Activated CD4-positive, alpha-beta memory T cell treated with anti-CD3 and anti-CD28 coated beads, Interleukin-2, amount 10 ng/mL, durations not matched to agents 7 days and 5 days (primary cell): ENCODE measurements around the gene ATP8A1. TPM values are rescaled to one million over a fixed set of nuclear protein-coding genes. Genes with fewer than 3 reads are reported as not detected.
"Not testable (repeated sequence)": the region's sequence is repeated elsewhere in the genome, so short reads cannot be mapped to it uniquely, and the experiment has no call there.

Experiments used
- CTCF ChIA-PET: fragments of 350-600 bp; sonication (Branson Sonifier 250); formaldehyde crosslinking; loops from one replicate; lab custom pipeline; 2021; ENCODE audit warnings: antibody characterized with exemption, inconsistent platforms; lab: Charles Lee
- POLR2A ChIA-PET: fragments of 350-600 bp; sonication (Branson Sonifier 250); formaldehyde crosslinking; loops from one replicate; lab custom pipeline; 2021; ENCODE audit warnings: antibody characterized with exemption; lab: Charles Lee
- DNase-seq: peaks from one replicate; pipeline ENCODE4 v3.0.0-alpha.2; 2020
- H3K27ac Mint-ChIP-seq: one replicate; pipeline ENCODE4 v1.8.0; 2021; ENCODE audit warnings: mild to moderate bottlenecking, mixed read lengths
- H3K27me3 Mint-ChIP-seq: one replicate; pipeline ENCODE4 v1.8.0; 2021; ENCODE audit warnings: mixed read lengths
- H3K36me3 Mint-ChIP-seq: one replicate; pipeline ENCODE4 v1.8.0; 2021; ENCODE audit warnings: low read depth, mixed read lengths
- H3K4me1 Mint-ChIP-seq: one replicate; pipeline ENCODE4 v1.8.0; 2021; ENCODE audit warnings: mixed read lengths
- H3K4me3 Mint-ChIP-seq: one replicate; pipeline ENCODE4 v1.8.0; 2021; ENCODE audit warnings: mild to moderate bottlenecking, mixed read lengths
- H3K9me3 Mint-ChIP-seq: one replicate; pipeline ENCODE4 v1.8.0; 2021; ENCODE audit warnings: mixed read lengths
- total RNA-seq, 2 experiments: library from RNA; stranded (reverse); gene quantifications; one replicate each; pipeline ENCODE4 v1.2.3, GENCODE V29; 2021

ATP8A1 gene
- total RNA-seq, 2 experiments from 2014 or later: 18.7 to 19.8 TPM

- CTCF ChIA-PET: no interaction called here
- Mint-ChIP-seq H3K9me3 (peaks cover 2% of the 10 kb centered on the region), H3K27ac (no peak overlapping the region), H3K4me3 (no peak overlapping the region), H3K27me3 (no peaks in the 10 kb centered on the region), H3K4me1 (peaks cover 5% of the 10 kb centered on the region), H3K36me3 (peaks cover 25% of the 10 kb centered on the region)
- POLR2A ChIA-PET: interaction anchor here (0.7 kb wide), 1 partner anchor 336 kb away, joined by 3 read pairs; no protein-coding TSS in a partner anchor
- DNase-seq: no peak
These were observed 192.3 kb downstream of the ATP8A1 start for GRCh38 chr4:42464550-42465094.

- CTCF ChIA-PET, H3K9me3 Mint-ChIP-seq, H3K4me1 Mint-ChIP-seq, H3K4me3 Mint-ChIP-seq, H3K27me3 Mint-ChIP-seq, POLR2A ChIA-PET, H3K27ac Mint-ChIP-seq, DNase-seq: not testable (repeated sequence)
- H3K36me3 Mint-ChIP-seq: peaks cover 25% of the 10 kb centered on the region
These were observed 195.7 kb downstream of the ATP8A1 start for GRCh38 chr4:42461216-42461615.

DNA sequence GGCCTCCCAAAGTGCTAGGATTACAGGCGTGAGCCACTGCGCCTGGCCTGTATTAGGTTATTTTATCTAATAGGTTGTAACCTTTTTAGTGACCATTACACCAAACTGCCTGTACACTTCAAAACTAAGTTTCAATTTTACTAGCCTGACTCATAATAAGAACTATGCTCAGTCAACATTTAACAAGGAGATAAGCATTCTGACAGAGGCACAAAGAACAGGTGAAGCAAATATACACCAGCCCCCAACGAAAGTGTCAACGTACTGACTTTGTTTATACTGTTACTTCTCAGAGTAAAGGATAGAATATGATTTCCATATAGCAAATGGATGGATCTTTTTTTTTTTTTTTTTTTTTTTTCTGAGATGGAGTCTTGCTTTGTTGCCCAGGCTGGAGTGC is 196.9 kb downstream of the ATP8A1 start:
- Mint-ChIP-seq H3K27me3 (no peaks in the 10 kb centered on the region), H3K36me3 (peaks cover 25% of the 10 kb centered on the region), H3K4me1 (peaks cover 5% of the 10 kb centered on the region), H3K4me3 (no peak overlapping the region), H3K9me3 (peaks cover 2% of the 10 kb centered on the region), H3K27ac (no peak overlapping the region)
- POLR2A ChIA-PET: no interaction called here
- CTCF ChIA-PET: no interaction called here
- no peak for DNase-seq

GRCh38 chr4:42458657-42459056 is 198.2 kb downstream of the ATP8A1 start:
- H3K27me3 Mint-ChIP-seq: no peaks in the 10 kb centered on the region
- H3K4me1 Mint-ChIP-seq: peaks cover 5% of the 10 kb centered on the region
- H3K27ac Mint-ChIP-seq: no peak overlapping the region
- H3K36me3 Mint-ChIP-seq: peaks cover 22% of the 10 kb centered on the region
- peaks cover 2% of the 10 kb centered on the region for H3K9me3 Mint-ChIP-seq
- ChIA-PET POLR2A (no interaction called here), CTCF (no interaction called here)
- DNase-seq: no peak
- no peak overlapping the region for H3K4me3 Mint-ChIP-seq

DNA sequence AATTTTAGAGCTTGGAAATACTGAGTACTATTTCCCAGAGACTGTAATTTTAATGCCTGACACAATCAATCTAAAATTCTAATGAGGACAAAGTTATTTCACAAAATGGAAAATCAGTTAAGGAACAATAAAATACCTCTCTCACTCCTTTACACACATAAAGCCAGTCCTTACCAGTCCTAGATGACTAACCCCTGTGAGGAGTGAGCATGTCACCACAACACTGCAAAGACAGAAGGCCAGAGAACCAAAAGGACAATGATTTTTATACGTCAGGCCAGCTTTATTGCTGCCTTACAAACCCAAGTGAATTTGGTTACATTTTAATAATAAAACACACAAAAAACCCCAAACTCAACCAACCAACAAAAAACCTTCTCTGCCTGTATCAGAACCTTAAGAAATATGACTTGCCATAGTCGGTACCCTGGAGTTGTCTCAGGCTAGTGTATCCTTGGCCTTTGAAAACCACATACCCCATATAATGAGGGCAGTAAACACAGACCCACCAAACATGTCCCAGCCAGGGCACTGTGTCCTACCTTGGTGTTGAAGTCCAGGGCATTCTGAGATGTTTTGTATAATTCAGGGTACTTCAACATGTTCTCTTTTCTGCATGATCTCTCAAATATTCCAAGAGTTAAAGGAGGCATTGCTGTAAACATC is 202.0 kb downstream of the ATP8A1 start:
- DNase-seq: no peak
- CTCF ChIA-PET: no interaction called here
- POLR2A ChIA-PET: no interaction called here
- no peak overlapping the region for H3K4me3 Mint-ChIP-seq
- peaks cover 10% of the 10 kb centered on the region for H3K36me3 Mint-ChIP-seq
- no peak overlapping the region for H3K27ac Mint-ChIP-seq
- no peaks in the 10 kb centered on the region for H3K4me1 Mint-ChIP-seq
- H3K27me3 Mint-ChIP-seq: no peaks in the 10 kb centered on the region
- H3K9me3 Mint-ChIP-seq: no peaks in the 10 kb centered on the region

- Mint-ChIP-seq H3K9me3 (no peaks in the 10 kb centered on the region), H3K36me3 (peaks cover 10% of the 10 kb centered on the region), H3K4me3 (no peak overlapping the region), H3K27ac (no peak overlapping the region), H3K4me1 (no peaks in the 10 kb centered on the region), H3K27me3 (no peaks in the 10 kb centered on the region)
- no peak for DNase-seq
- CTCF ChIA-PET: no interaction called here
- POLR2A ChIA-PET: no interaction called here
These were observed 203.3 kb downstream of the ATP8A1 start for GRCh38 chr4:42453612-42454011.

GRCh38 chr4:42452823-42453222 is 204.1 kb downstream of the ATP8A1 start:
- no peaks in the 10 kb centered on the region for H3K4me1 Mint-ChIP-seq
- peaks cover 10% of the 10 kb centered on the region for H3K36me3 Mint-ChIP-seq
- no peaks in the 10 kb centered on the region for H3K27me3 Mint-ChIP-seq
- no peak for DNase-seq
- H3K27ac Mint-ChIP-seq: no peak overlapping the region
- ChIA-PET POLR2A (no interaction called here), CTCF (no interaction called here)
- no peaks in the 10 kb centered on the region for H3K9me3 Mint-ChIP-seq
- H3K4me3 Mint-ChIP-seq: no peak overlapping the region

DNA sequence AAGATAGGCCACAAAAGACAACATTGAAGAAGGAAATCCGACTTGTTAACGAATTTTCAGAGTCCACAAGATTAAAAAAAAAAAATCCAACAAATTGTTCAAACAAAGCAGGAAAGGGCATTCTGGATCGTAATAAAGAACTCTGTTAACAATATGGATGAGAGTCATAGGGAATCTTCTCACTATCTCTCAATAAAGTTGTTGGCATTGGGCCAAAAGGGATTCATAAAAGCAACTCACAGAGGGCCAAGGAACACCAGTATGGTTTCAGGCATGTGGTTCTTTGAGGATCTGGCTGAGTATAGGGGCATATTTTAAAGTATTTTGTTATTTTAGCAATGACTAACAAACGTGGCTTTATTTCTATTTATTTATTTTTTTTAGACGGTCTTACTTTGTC is 210.1 kb downstream of the ATP8A1 start:
- POLR2A ChIA-PET: no interaction called here
- Mint-ChIP-seq H3K4me1 (no peaks in the 10 kb centered on the region), H3K27ac (no peak overlapping the region), H3K9me3 (no peaks in the 10 kb centered on the region), H3K36me3 (peaks cover 10% of the 10 kb centered on the region), H3K27me3 (no peaks in the 10 kb centered on the region), H3K4me3 (no peak overlapping the region)
- CTCF ChIA-PET: no interaction called here
- DNase-seq: no peak

DNA sequence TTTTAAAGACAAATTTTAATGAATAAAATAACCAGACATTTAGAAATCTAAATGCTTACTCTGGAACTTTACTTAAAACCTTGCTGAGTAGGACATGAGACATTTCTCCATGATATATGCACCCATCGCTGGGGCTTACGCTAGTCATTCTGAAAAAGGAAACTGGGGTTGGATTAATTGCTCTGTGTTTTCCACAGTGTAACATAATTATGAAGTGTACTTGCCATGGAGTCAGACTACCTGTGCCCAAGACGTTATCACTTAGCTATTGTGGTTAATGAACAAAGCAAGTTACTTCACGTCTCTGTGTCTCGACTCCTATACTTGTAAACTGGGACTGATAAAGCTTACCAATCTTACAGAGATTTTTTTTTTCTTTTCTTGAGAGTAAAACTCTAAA is 211.9 kb downstream of the ATP8A1 start:
- ChIA-PET CTCF (no interaction called here), POLR2A (interaction anchor here (1.0 kb wide), 1 partner anchor 10 kb away, joined by 3 read pairs; no protein-coding TSS in a partner anchor)
- no peak overlapping the region for H3K27ac Mint-ChIP-seq
- no peaks in the 10 kb centered on the region for H3K4me1 Mint-ChIP-seq
- H3K4me3 Mint-ChIP-seq: no peak overlapping the region
- no peak for DNase-seq
- H3K36me3 Mint-ChIP-seq: peaks cover 1% of the 10 kb centered on the region
- no peaks in the 10 kb centered on the region for H3K27me3 Mint-ChIP-seq
- H3K9me3 Mint-ChIP-seq: no peaks in the 10 kb centered on the region

- Mint-ChIP-seq H3K4me1 (no peaks in the 10 kb centered on the region), H3K9me3 (no peaks in the 10 kb centered on the region), H3K36me3 (no peaks in the 10 kb centered on the region), H3K4me3 (no peak overlapping the region), H3K27ac (no peak overlapping the region), H3K27me3 (no peaks in the 10 kb centered on the region)
- ChIA-PET POLR2A (no interaction called here), CTCF (no interaction called here)
- no peak for DNase-seq
These were observed 214.3 kb downstream of the ATP8A1 start for GRCh38 chr4:42442601-42443000.

GRCh38 chr4:42440083-42440482 is 216.8 kb downstream of the ATP8A1 start:
- Mint-ChIP-seq H3K27ac (no peak overlapping the region), H3K27me3 (no peaks in the 10 kb centered on the region), H3K9me3 (no peaks in the 10 kb centered on the region), H3K4me3 (no peak overlapping the region), H3K4me1 (no peaks in the 10 kb centered on the region), H3K36me3 (peaks cover 3% of the 10 kb centered on the region)
- DNase-seq: no peak
- CTCF ChIA-PET: interaction anchor here (0.6 kb wide), 1 partner anchor 8 kb away, joined by 4 read pairs; no protein-coding TSS in a partner anchor
- POLR2A ChIA-PET: no interaction called here

- no peaks in the 10 kb centered on the region for H3K9me3 Mint-ChIP-seq
- no peaks in the 10 kb centered on the region for H3K27me3 Mint-ChIP-seq
- peaks cover 11% of the 10 kb centered on the region for H3K36me3 Mint-ChIP-seq
- POLR2A ChIA-PET: no interaction called here
- H3K4me3 Mint-ChIP-seq: no peak overlapping the region
- CTCF ChIA-PET: no interaction called here
- H3K27ac Mint-ChIP-seq: no peak overlapping the region
- H3K4me1 Mint-ChIP-seq: no peaks in the 10 kb centered on the region
- no peak for DNase-seq
These were observed 219.9 kb downstream of the ATP8A1 start for GRCh38 chr4:42436928-42437565.

- H3K4me1 Mint-ChIP-seq: peaks cover 2% of the 10 kb centered on the region
- H3K4me3 Mint-ChIP-seq: no peak overlapping the region
- no peak for DNase-seq
- H3K27me3 Mint-ChIP-seq: no peaks in the 10 kb centered on the region
- POLR2A ChIA-PET: no interaction called here
- no peak overlapping the region for H3K27ac Mint-ChIP-seq
- no peaks in the 10 kb centered on the region for H3K9me3 Mint-ChIP-seq
- H3K36me3 Mint-ChIP-seq: peaks cover 2% of the 10 kb centered on the region
- CTCF ChIA-PET: no interaction called here
These were observed 228.9 kb downstream of the ATP8A1 start for GRCh38 chr4:42428036-42428435.
